GM12892 (cell line): ENCODE measurements around the gene HES1.

Experiments
- POLR2A ChIP-seq: IDR thresholded peaks from 2 replicates; pipeline ENCODE4 v1.6.1; 2011; ENCODE audit warnings: low read depth, low read length, control low read depth
- POLR2AphosphoS5 ChIP-seq: IDR thresholded peaks from 2 replicates; pipeline ENCODE4 v1.6.1; 2011; ENCODE audit warnings: low read depth, low read length, control low read depth
- TAF1 ChIP-seq: IDR thresholded peaks from 2 replicates; pipeline ENCODE4 v1.6.1; 2011; ENCODE audit warnings: low read depth, mild to moderate bottlenecking, control low read depth, low read length, borderline replicate concordance

GRCh38 chr3:194098843-194099183 lies 37.1 kb upstream of the HES1 start:
- TF ChIP-seq TAF1 (no peak), POLR2AphosphoS5 (no peak), POLR2A (no peak)
